ENCODE results near the gene CLDN1.

DNA sequence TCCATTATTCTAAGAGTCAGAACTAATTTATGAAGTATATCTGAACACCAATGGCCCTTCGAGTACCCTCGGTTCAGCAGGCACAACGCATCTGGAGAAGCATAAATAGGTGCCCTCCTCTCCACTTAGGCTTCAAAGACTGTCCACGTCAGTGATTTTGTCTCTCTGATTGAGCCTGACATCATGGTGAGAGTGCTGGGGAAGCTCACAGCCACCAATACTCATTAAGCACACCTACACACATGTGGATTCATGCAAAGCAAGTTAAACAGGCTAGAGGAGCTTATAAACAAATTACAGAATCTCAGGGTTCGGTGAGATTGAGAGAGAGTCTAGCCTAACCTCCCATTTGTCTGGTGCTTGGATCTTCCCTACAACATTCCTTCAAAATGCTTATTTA, 3.6 kb downstream of the CLDN1 start:
- no peak for TF ChIP-seq CTCF (IDR thresholded peaks at IDR 0.05; ENCODE audit: low read length)
- TF ChIP-seq EZH2 (optimal IDR thresholded peaks at IDR 0.05; ENCODE audit: low read depth, low read length): no peak
- TF ChIP-seq EZH2phosphoT487 (IDR thresholded peaks at IDR 0.05; ENCODE audit: low read length): no peak

All from MM.1S (cell line).